PC-3 (cell line): ENCODE data around the gene NHS. TPM values are rescaled to one million over a fixed set of nuclear protein-coding genes. Genes with fewer than 3 reads are reported as not detected.
A peak's percentile ranks its signal among the peaks of the same experiment; 100 is the strongest.

Experiments used
- ATAC-seq: fragments of 200-7000 bp; cut with Tn5 transposase; 2 replicates; pipeline ENCODE4 v1.9.1; 2020; ENCODE audit warnings: mild to moderate bottlenecking, moderate library complexity
- BruUV-seq: library from RNA; stranded (reverse); fragments of 400-500 nt; replicated peaks from 2 replicates; lab custom pipeline; 2021; lab: Mats Ljungman, UMichigan
- CTCF ChIA-PET: fragments of 300-600 bp; sonication (Branson Sonifier 250); formaldehyde crosslinking; loops from one replicate; lab custom pipeline; 2022; ENCODE audit warnings: antibody characterized with exemption; lab: Charles Lee
- POLR2A ChIA-PET: fragments of 300-600 bp; sonication (Branson Sonifier 250); formaldehyde crosslinking; loops from one replicate; lab custom pipeline; 2022; ENCODE audit warnings: antibody characterized with exemption; ENCODE audit not compliant: unreplicated experiment; lab: Charles Lee
- DNase-seq: peaks from one replicate; pipeline ENCODE4 v3.0.0-alpha.2; 2015
- H2AFZ ChIP-seq: fragments of 300-600 bp; sonication (generic); 2 replicates; pipeline ENCODE4 v1.6.0; 2016; ENCODE audit warnings: antibody characterized with exemption, low read length
- H3F3A ChIP-seq: fragments of 300-600 bp; sonication (generic); one replicate; pipeline ENCODE4 v1.6.0; 2017; ENCODE audit warnings: antibody characterized with exemption, low read length, control low read depth, mild to moderate bottlenecking; ENCODE audit not compliant: unreplicated experiment
- H3K27ac ChIP-seq: fragments of 300-600 bp; sonication (generic); 2 replicates; pipeline ENCODE4 v1.5.1; 2016; ENCODE audit warnings: mild to moderate bottlenecking, low read length
- H3K27me3 ChIP-seq: fragments of 300-600 bp; sonication (generic); 2 replicates; pipeline ENCODE4 v1.6.1; 2016; ENCODE audit warnings: low read length, mixed read lengths
- H3K36me3 ChIP-seq: fragments of 300-600 bp; sonication (generic); 2 replicates; pipeline ENCODE4 v1.6.1; 2016; ENCODE audit warnings: low read depth, mixed run types, low read length, mixed read lengths
- H3K4me1 ChIP-seq: fragments of 300-600 bp; sonication (generic); 2 replicates; pipeline ENCODE4 v1.5.1; 2016; ENCODE audit warnings: low read length; ENCODE audit not compliant: insufficient read depth
- H3K4me2 ChIP-seq: fragments of 300-600 bp; sonication (generic); 2 replicates; pipeline ENCODE4 v1.6.0; 2016; ENCODE audit warnings: low read length
- H3K4me3 ChIP-seq: fragments of 300-600 bp; sonication (generic); 2 replicates; pipeline ENCODE4 v1.5.1; 2016; ENCODE audit warnings: mild to moderate bottlenecking, low read length, mixed read lengths
- H3K79me2 ChIP-seq: fragments of 300-600 bp; sonication (generic); 2 replicates; pipeline ENCODE4 v1.6.1; 2017; ENCODE audit warnings: low read length, mixed read lengths
- H3K9ac ChIP-seq: fragments of 300-600 bp; sonication (generic); 2 replicates; pipeline ENCODE4 v1.6.0; 2016; ENCODE audit warnings: mild to moderate bottlenecking, low read length
- H3K9me2 ChIP-seq: fragments of 300-600 bp; sonication (generic); replicated peaks from 2 replicates; pipeline ENCODE4 v1.6.1; 2016; ENCODE audit warnings: mixed run types, low read length, mixed read lengths
- H3K9me3 ChIP-seq: fragments of 300-600 bp; sonication (generic); 2 replicates; pipeline ENCODE4 v1.6.1; 2016; ENCODE audit warnings: low read length, mixed read lengths
- H4K20me1 ChIP-seq: fragments of 300-600 bp; sonication (generic); 2 replicates; pipeline ENCODE4 v1.6.1; 2016; ENCODE audit warnings: low read length, mixed read lengths
- EZH2 ChIP-seq: fragments of 300-600 bp; sonication (generic); IDR thresholded peaks from one replicate; pipeline ENCODE4 v1.6.1; 2017; ENCODE audit warnings: antibody characterized with exemption, mild to moderate bottlenecking, low read length; ENCODE audit not compliant: unreplicated experiment
- EZH2phosphoT487 ChIP-seq: fragments of 300-600 bp; sonication (generic); IDR thresholded peaks from 2 replicates; pipeline ENCODE4 v1.6.1; 2018; ENCODE audit warnings: mild to moderate bottlenecking, antibody characterized with exemption, low read length, borderline replicate concordance
- intact Hi-C: fragments of 100-400 bp; cut with micrococcal nuclease; formaldehyde crosslinking; loops from 2 replicates; pipeline ENCODE4 v1.9.0; 2023
- total RNA-seq: library from RNA; depleted of rRNA; stranded (reverse); fragments of >200 nt; gene quantifications from 2 replicates; pipeline ENCODE4 v1.2.3, GENCODE V29; 2014
- TF ChIP-seq, protein P1 (sequence below): fragments of 300-600 bp; sonication (generic); conservative IDR thresholded peaks from 2 replicates; pipeline ENCODE4 v1.5.1; 2017; ENCODE audit warnings: antibody characterized with exemption, low read depth, mild to moderate bottlenecking, low read length

NHS gene
- total RNA-seq, 1 experiment from 2014 or later, result 4.9 TPM

DNA sequence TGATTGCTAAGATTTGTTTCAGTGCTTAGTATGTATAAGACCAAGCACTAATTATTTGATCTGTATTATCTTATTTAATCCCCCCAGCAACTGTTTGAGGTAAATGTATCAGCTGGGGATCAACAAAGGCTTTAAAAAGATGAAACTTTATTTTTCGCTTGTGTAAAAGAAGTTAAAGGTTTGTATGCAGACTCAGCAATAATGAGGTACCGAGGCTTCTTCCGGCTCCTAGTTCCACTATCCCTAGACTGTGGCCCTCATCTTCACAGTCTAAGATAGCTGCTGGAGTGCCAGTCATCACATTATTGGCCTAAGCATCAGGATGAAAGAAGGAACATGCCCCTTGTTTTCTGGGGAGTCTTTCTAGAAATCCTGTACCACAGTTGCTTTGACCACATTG lies 256.6 kb downstream of the NHS start:
- no peak overlapping the region for H3K4me3 ChIP-seq
- DNase-seq (no peak), ATAC-seq (no peak)
- no peak overlapping the region for H3K4me2 ChIP-seq
- no TSS peak for BruUV-seq
- ChIA-PET CTCF (no interaction called here), POLR2A (no interaction called here)
- no peaks in the 10 kb centered on the region for H3K79me2 ChIP-seq
- H3K36me3 ChIP-seq, result no peaks in the 10 kb centered on the region
- intact Hi-C loops, result no loop called here
- TF ChIP-seq, protein P1, sequence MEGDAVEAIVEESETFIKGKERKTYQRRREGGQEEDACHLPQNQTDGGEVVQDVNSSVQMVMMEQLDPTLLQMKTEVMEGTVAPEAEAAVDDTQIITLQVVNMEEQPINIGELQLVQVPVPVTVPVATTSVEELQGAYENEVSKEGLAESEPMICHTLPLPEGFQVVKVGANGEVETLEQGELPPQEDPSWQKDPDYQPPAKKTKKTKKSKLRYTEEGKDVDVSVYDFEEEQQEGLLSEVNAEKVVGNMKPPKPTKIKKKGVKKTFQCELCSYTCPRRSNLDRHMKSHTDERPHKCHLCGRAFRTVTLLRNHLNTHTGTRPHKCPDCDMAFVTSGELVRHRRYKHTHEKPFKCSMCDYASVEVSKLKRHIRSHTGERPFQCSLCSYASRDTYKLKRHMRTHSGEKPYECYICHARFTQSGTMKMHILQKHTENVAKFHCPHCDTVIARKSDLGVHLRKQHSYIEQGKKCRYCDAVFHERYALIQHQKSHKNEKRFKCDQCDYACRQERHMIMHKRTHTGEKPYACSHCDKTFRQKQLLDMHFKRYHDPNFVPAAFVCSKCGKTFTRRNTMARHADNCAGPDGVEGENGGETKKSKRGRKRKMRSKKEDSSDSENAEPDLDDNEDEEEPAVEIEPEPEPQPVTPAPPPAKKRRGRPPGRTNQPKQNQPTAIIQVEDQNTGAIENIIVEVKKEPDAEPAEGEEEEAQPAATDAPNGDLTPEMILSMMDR, result no peak
- TF ChIP-seq EZH2, result no peak
- TF ChIP-seq EZH2phosphoT487, result no peak
- no peaks in the 10 kb centered on the region for H3K27me3 ChIP-seq
- no peak overlapping the region for H2AFZ ChIP-seq
- no peaks in the 10 kb centered on the region for H4K20me1 ChIP-seq
- H3F3A ChIP-seq, result no peaks in the 10 kb centered on the region
- H3K9me3 ChIP-seq, result no peaks in the 10 kb centered on the region
- H3K4me1 ChIP-seq, result peaks cover 8% of the 10 kb centered on the region
- no peaks in the 10 kb centered on the region for H3K9me2 ChIP-seq
- no peak overlapping the region for H3K9ac ChIP-seq
- H3K27ac ChIP-seq, result no peak overlapping the region

DNA sequence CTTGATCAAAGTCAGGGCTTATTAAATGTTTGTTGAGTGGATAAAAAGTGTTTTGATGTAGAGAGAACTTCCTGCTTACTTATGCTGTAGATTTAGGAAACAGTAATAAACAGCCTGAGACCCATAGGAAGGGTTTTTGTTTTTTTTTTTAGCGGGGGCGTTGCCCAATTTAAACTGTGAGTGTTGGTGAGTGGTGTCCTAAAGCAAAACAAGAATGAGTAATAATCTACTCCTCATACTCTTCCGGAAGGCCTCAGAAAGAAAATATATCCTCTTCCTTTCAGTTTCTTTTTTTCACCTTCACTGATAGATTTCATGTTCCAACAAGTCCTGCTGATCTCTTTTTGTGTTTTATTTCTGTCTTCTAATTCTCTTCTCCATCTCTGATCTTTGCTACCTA lies 257.9 kb downstream of the NHS start:
- Histone ChIP-seq H3K4me3 (no peak overlapping the region), H4K20me1 (no peaks in the 10 kb centered on the region), H3K4me2 (peak overlapping the region; percentile 56), H3K9me2 (no peaks in the 10 kb centered on the region), H3K9ac (no peak overlapping the region), H3K4me1 (peaks cover 8% of the 10 kb centered on the region), H3K79me2 (no peaks in the 10 kb centered on the region), H2AFZ (no peak overlapping the region), H3K9me3 (no peaks in the 10 kb centered on the region), H3F3A (no peaks in the 10 kb centered on the region), H3K27ac (no peak overlapping the region), H3K36me3 (no peaks in the 10 kb centered on the region), H3K27me3 (no peaks in the 10 kb centered on the region)
- intact Hi-C loops, result no loop called here
- ChIA-PET POLR2A (no interaction called here), CTCF (no interaction called here)
- DNase-seq (peak; percentile 29), ATAC-seq (peak; percentile 31; the same call in 1 of the 2 replicates)
- no TSS peak for BruUV-seq
- TF ChIP-seq, protein P1, result no peak
- TF ChIP-seq EZH2, result no peak
- no peak for TF ChIP-seq EZH2phosphoT487

DNA sequence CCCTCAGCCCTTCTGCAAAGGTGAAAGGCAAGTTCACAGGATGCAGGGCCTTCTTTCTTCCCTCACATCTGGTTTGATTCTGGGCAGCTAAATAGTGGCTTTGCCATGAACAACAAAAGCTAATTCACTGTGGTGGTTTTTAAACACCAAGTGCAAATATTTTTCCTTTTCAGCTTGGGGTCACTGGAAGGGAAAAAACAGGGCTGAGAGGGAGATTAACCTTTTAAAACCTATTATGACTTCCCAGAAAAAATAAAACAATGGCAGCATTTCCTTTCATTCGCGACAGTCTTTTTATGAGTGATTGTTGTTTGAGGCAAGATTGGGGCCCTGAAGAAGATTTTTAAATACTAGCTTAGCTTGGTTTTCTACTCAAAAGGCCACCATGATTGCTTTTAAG lies 258.5 kb downstream of the NHS start:
- POLR2A ChIA-PET, result no interaction called here

More for the DNA sequence above, 258.5 kb downstream of the NHS start:
- DNase-seq (no peak), ATAC-seq (no peak)
- Histone ChIP-seq H3K4me2 (0 out of 2 replicates have a peak overlapping the region, but pooled peaks have one; percentile 56), H3K9me3 (no peaks in the 10 kb centered on the region), H3K4me3 (no peak overlapping the region), H3K4me1 (peaks cover 8% of the 10 kb centered on the region), H4K20me1 (no peaks in the 10 kb centered on the region), H3K9me2 (no peaks in the 10 kb centered on the region), H2AFZ (no peak overlapping the region), H3K27me3 (no peaks in the 10 kb centered on the region), H3K36me3 (no peaks in the 10 kb centered on the region), H3K79me2 (no peaks in the 10 kb centered on the region), H3K27ac (no peak overlapping the region), H3K9ac (no peak overlapping the region), H3F3A (no peaks in the 10 kb centered on the region)
- intact Hi-C loops, result no loop called here
- BruUV-seq, result no TSS peak
- CTCF ChIA-PET, result no interaction called here
- TF ChIP-seq, protein P1, result no peak
- no peak for TF ChIP-seq EZH2phosphoT487
- no peak for TF ChIP-seq EZH2
